Fibroblast of mammary gland (primary cell): Measurements from ENCODE around the gene PCDHB1.

Experiments used
- DNase-seq: peaks from one replicate; pipeline ENCODE4 v3.0.0-alpha.2; 2010; ENCODE audit warnings: low read depth
- H3K4me3 ChIP-seq: 2 replicates; pipeline ENCODE4 v1.5.1; 2011; ENCODE audit warnings: low read depth, mild to moderate bottlenecking, low read length, moderate library complexity; ENCODE audit not compliant: control insufficient read depth
- CTCF ChIP-seq: conservative IDR thresholded peaks from 2 replicates; pipeline ENCODE4 v1.5.1; 2011; ENCODE audit warnings: low read depth, low read length, inconsistent platforms; ENCODE audit not compliant: control insufficient read depth, insufficient read depth

PCDHB1 gene

GRCh38 chr5:141039061-141039460 lies 12.1 kb upstream of the PCDHB1 start:
- no peak for TF ChIP-seq CTCF
- no peak overlapping the region for H3K4me3 ChIP-seq
- no peak for DNase-seq

DNA sequence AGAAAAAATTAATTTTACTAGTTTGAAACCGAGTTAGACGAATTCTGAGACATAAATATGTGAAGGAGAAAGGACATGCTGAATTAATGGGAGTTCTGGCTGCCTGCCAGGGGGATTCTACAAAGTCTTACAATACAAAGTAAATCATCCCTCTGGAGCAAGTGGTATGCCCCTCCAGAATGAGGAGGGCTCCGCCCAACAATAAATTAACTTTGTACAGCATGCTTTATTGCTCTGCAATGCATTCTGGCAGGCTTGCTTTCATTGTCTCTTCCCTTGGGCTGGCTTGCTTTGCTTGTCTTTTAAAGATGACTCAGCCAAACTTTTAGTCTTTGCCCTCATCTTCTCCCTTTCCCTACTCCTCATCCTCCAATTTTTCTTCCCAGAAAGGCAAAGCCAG lies 11.7 kb upstream of the PCDHB1 start:
- no peak overlapping the region for H3K4me3 ChIP-seq
- DNase-seq: no peak
- no peak for TF ChIP-seq CTCF

- peak; percentile 17 for DNase-seq
- H3K4me3 ChIP-seq: no peak overlapping the region
- TF ChIP-seq CTCF: peak; percentile 24
These were observed 10.9 kb upstream of the PCDHB1 start for GRCh38 chr5:141040093-141040770.

DNA sequence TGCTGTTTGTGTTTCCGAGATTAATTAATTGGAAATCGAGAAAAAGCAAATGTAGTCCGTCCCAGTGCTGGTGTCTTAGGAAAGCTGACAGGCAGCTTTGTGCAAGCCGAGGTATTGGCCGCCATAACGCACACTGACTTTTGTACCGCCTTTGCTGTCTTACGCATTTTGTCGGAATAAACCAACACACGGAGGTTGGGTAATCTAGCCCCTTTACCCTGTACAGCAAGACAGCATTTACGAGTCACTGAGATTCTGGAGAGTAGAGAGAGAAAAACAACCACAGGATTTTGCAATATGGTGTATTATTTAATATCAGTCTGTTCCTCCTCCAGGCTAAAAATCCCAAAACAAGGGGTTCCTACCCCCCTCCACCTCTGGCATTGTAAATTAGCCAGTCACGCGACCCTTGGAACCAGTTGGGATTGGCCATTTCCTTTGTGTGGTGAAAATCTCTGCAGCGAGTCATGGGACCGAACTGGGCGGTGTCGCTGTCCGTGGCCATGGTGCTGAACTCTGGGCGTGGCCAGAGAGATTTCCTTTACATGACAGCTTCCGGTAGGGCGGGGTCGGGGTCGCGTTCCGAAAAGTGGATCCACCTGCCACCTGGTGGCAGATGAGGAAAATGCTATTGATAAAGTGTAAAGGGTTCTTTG lies 10.3 kb upstream of the PCDHB1 start:
- DNase-seq: peak; percentile 76
- H3K4me3 ChIP-seq: no peak overlapping the region
- peak; percentile 54 for TF ChIP-seq CTCF

DNA sequence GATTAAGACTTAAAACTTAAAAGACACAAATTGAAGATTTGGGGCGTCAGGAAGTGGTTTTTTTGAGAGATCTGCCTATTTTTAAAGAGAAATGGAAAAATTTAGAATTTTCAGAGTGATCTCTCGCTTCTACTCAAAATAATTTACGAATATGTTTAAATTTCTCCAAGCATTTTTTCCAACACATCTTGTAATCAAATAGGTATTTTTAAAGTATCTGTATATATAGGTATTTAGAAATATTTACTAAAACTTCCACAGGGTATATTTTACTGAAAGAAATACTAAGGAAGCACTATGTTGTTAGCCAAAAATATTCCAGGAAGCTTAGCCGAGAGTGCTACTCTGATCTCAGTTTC lies 9.8 kb upstream of the PCDHB1 start:
- TF ChIP-seq CTCF: no peak
- H3K4me3 ChIP-seq: no peak overlapping the region
- no peak for DNase-seq

DNA sequence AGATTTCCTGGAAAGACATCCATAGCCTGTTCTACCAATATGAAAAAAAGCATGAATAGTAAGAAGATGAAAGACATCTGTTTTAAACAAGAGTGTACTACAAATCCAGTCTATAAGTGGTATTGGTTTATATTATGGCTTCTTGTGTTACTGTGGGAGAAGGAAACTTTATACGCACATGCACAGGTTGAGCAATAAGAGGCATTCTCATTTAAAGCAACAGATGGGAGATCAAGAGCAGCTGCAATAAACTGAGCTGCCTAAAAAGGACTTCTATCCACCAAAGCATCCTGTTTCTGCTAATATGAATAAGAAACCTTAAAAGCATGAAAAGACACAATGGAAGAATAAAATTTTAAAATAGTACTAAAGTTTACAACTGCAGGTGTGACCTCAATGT lies 8.6 kb upstream of the PCDHB1 start:
- no peak overlapping the region for H3K4me3 ChIP-seq
- no peak for TF ChIP-seq CTCF
- DNase-seq: no peak
